ENCODE results near the gene PACSIN2.

DNA sequence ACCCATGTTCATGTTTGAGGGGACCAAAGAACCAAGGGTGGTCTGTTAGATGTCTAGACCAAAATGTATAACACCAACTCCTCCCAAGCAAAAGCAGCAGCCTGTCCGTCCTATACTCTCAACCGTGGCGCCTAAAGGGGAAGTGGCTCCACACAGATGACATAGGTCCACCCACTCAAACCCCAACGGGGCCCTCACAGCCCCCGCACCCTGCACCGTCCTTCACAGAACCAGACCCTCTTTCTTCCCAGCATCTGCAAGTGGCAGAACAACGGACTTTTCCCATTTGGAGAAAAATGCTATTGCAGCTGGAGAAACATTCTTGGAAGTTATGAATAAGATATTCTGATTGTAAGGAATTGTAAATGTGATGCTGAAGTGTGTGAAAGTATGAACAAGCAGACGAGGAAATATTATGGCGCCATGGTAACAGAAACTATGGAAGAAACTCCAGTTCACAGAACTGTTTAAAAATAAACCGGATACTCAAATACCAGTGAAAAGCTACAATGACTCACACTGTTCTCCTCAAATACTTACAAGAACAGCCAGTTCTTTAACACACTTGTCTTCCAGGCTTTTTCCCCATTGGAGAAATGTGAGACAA, 81.4 kb downstream of the PACSIN2 start:
- TF ChIP-seq, protein P1, sequence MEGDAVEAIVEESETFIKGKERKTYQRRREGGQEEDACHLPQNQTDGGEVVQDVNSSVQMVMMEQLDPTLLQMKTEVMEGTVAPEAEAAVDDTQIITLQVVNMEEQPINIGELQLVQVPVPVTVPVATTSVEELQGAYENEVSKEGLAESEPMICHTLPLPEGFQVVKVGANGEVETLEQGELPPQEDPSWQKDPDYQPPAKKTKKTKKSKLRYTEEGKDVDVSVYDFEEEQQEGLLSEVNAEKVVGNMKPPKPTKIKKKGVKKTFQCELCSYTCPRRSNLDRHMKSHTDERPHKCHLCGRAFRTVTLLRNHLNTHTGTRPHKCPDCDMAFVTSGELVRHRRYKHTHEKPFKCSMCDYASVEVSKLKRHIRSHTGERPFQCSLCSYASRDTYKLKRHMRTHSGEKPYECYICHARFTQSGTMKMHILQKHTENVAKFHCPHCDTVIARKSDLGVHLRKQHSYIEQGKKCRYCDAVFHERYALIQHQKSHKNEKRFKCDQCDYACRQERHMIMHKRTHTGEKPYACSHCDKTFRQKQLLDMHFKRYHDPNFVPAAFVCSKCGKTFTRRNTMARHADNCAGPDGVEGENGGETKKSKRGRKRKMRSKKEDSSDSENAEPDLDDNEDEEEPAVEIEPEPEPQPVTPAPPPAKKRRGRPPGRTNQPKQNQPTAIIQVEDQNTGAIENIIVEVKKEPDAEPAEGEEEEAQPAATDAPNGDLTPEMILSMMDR (IDR thresholded peaks at IDR 0.05), result no peak
- TF ChIP-seq POLR2A (IDR thresholded peaks at IDR 0.05) (no peak), EP300 (IDR thresholded peaks at IDR 0.05) (peak in 3 of 4 donors; percentile 4 to 73 (median 20))

All from sigmoid colon (tissue), 4 donors.